SKM-1 treated with dmso at 0.1 percent for 144 hours (cell line): ENCODE data around the gene BDKRB2.
A peak's percentile ranks its signal among the peaks of the same experiment; 100 is the strongest.

ENCODE experiments used
- DNase-seq: peaks from one replicate; lab custom pipeline; 2025; ENCODE audit not compliant: unreplicated experiment; lab: John Stamatoyannopoulos, UW

Gene BDKRB2

GRCh38 chr14:96197969-96198368, 6.7 kb upstream of the BDKRB2 start:
- DNase-seq = no peak

- no peak for DNase-seq
Observed at GRCh38 chr14:96198430-96199130, 6.1 kb upstream of the BDKRB2 start.

GRCh38 chr14:96201157-96201556, 3.5 kb upstream of the BDKRB2 start:
- DNase-seq = no peak

- no peak for DNase-seq
Observed at GRCh38 chr14:96201965-96202364, 2.7 kb upstream of the BDKRB2 start.

- DNase-seq = no peak
Observed at GRCh38 chr14:96202441-96203094, 2.1 kb upstream of the BDKRB2 start.

GRCh38 chr14:96203116-96203515, 1.5 kb upstream of the BDKRB2 start:
- DNase-seq = no peak

GRCh38 chr14:96203635-96204034, 1.0 kb upstream of the BDKRB2 start:
- DNase-seq = no peak

GRCh38 chr14:96205059-96205977, 679 bp downstream of the BDKRB2 start:
- DNase-seq = peak; percentile 15

- DNase-seq = peak; percentile 16
Observed at GRCh38 chr14:96205978-96206360, 1.3 kb downstream of the BDKRB2 start.

GRCh38 chr14:96206461-96206860, 1.8 kb downstream of the BDKRB2 start:
- no peak for DNase-seq

- no peak for DNase-seq
Observed at GRCh38 chr14:96207686-96208085, 3.0 kb downstream of the BDKRB2 start.

GRCh38 chr14:96208739-96209138, 4.1 kb downstream of the BDKRB2 start:
- DNase-seq = no peak

- DNase-seq = no peak
Observed at GRCh38 chr14:96212140-96212539, 7.5 kb downstream of the BDKRB2 start.

GRCh38 chr14:96212896-96213295, 8.3 kb downstream of the BDKRB2 start:
- no peak for DNase-seq

GRCh38 chr14:96213871-96214465, 9.3 kb downstream of the BDKRB2 start:
- no peak for DNase-seq

- DNase-seq = no peak
Observed at GRCh38 chr14:96214793-96215192, 10.2 kb downstream of the BDKRB2 start.

- DNase-seq = no peak
Observed at GRCh38 chr14:96215452-96216244, 11.0 kb downstream of the BDKRB2 start.

- no peak for DNase-seq
Observed at GRCh38 chr14:96216627-96217026, 12.0 kb downstream of the BDKRB2 start.

- no peak for DNase-seq
Observed at GRCh38 chr14:96217376-96217913, 12.8 kb downstream of the BDKRB2 start.

GRCh38 chr14:96221109-96221650, 16.5 kb downstream of the BDKRB2 start:
- DNase-seq = no peak
